Endothelial cell of umbilical vein (primary cell): ENCODE measurements around the gene CTF1. TPM values are rescaled to one million over a fixed set of nuclear protein-coding genes. Genes with fewer than 3 reads are reported as not detected.
A peak's percentile ranks its signal among the peaks of the same experiment; 100 is the strongest.

Experiments used
- BruUV-seq: library from RNA; stranded (reverse); fragments of 400-500 nt; replicated peaks from 2 replicates; lab custom pipeline; 2021; lab: Mats Ljungman, UMichigan
- CTCF ChIA-PET: fragments of 300-600, 350-600 bp; sonication (Branson Sonifier 250); formaldehyde crosslinking; loops from one replicate; lab custom pipeline; 2021; ENCODE audit warnings: antibody characterized with exemption, inconsistent platforms; lab: Charles Lee
- POLR2A ChIA-PET: fragments of 300-600, 350-600 bp; sonication (Branson Sonifier 250); formaldehyde crosslinking; loops from one replicate; lab custom pipeline; 2021; ENCODE audit warnings: antibody characterized with exemption, inconsistent platforms; lab: Charles Lee
- DNase-seq: peaks from one replicate; pipeline ENCODE4 v3.0.0-alpha.2; 2011; ENCODE audit warnings: low read depth, low spot score
- FAIRE-seq: peaks from 2 replicates; lab custom pipeline; 2011; peaks lifted over from hg19 to GRCh38; lab: Jason Lieb, UNC
- H2AFZ ChIP-seq: 2 replicates; pipeline ENCODE4 v1.6.0; 2012; ENCODE audit warnings: low read depth, low read length, control low read depth, inconsistent platforms
- H3K27ac ChIP-seq: 2 replicates; pipeline ENCODE4 v1.5.1; 2011; ENCODE audit warnings: low read depth, mild to moderate bottlenecking, control low read depth, low read length, moderate library complexity; ENCODE audit not compliant: insufficient read depth
- H3K27me3 ChIP-seq, 2 experiments: 2 replicates each; pipeline versions ENCODE4 v1.6.0 to v1.6.1; 2011; ENCODE audit warnings: low read length in 2 of 2, mixed read lengths in 1 of 2; ENCODE audit not compliant: control insufficient read depth in 2 of 2, insufficient read depth in 2 of 2
- H3K36me3 ChIP-seq, 2 experiments: 2 replicates in 1 of 2; 3 replicates in 1 of 2; pipeline ENCODE4 v1.5.1; 2011; ENCODE audit warnings: low read length in 2 of 2, mild to moderate bottlenecking in 1 of 2, moderate library complexity in 1 of 2; ENCODE audit not compliant: control insufficient read depth in 2 of 2, insufficient read depth in 2 of 2; ENCODE audit errors: extremely low read depth in 1 of 2
- H3K4me1 ChIP-seq: 3 replicates; pipeline ENCODE4 v1.5.1; 2011; ENCODE audit warnings: mild to moderate bottlenecking, low read length; ENCODE audit not compliant: control insufficient read depth, insufficient read depth; ENCODE audit errors: extremely low read depth
- H3K4me2 ChIP-seq: 2 replicates; pipeline ENCODE4 v1.6.1; 2011; ENCODE audit warnings: low read length, control low read depth, mixed read lengths; ENCODE audit not compliant: insufficient read depth
- H3K4me3 ChIP-seq, 3 experiments: fragments of 200-600 bp in 1 of 3; sonication (generic), shearing (Covaris generic) in 1 of 3; replicated peaks in 1 of 3; 2 replicates each; pipeline ENCODE4 v1.5.1; 2011 to 2016; ENCODE audit warnings: control low read depth in 3 of 3, low read length in 3 of 3, mild to moderate bottlenecking in 2 of 3, inconsistent platforms in 1 of 3, low read depth in 1 of 3, moderate library complexity in 1 of 3; ENCODE audit not compliant: insufficient read depth in 1 of 3
- H3K79me2 ChIP-seq: 2 replicates; pipeline ENCODE4 v1.6.0; 2012; ENCODE audit warnings: low read length, inconsistent platforms; ENCODE audit not compliant: control insufficient read depth, insufficient read depth
- H3K9ac ChIP-seq: replicated peaks from 2 replicates; pipeline ENCODE3; 2011; ENCODE audit warnings: low read length, control low read depth; ENCODE audit not compliant: insufficient read depth; ENCODE audit errors: extremely low read depth
- H3K9me1 ChIP-seq: replicated peaks from 3 replicates; pipeline ENCODE4 v1.6.0; 2011; ENCODE audit warnings: mild to moderate bottlenecking, low read length; ENCODE audit not compliant: control insufficient read depth, insufficient read depth; ENCODE audit errors: extremely low read depth
- H3K9me3 ChIP-seq: replicated peaks from 2 replicates; pipeline ENCODE4 v1.5.1; 2012; ENCODE audit warnings: low read length, inconsistent platforms; ENCODE audit not compliant: control insufficient read depth, insufficient read depth
- H4K20me1 ChIP-seq: replicated peaks from 2 replicates; pipeline ENCODE3; 2011; ENCODE audit warnings: mild to moderate bottlenecking, low read length; ENCODE audit not compliant: control insufficient read depth, insufficient read depth; ENCODE audit errors: extremely low read depth
- EZH2 ChIP-seq: IDR thresholded peaks from 2 replicates; pipeline ENCODE4 v1.6.1; 2012; ENCODE audit warnings: borderline replicate concordance, low read depth, mild to moderate bottlenecking, moderate library complexity, low read length, inconsistent platforms; ENCODE audit not compliant: severe bottlenecking
- FOS ChIP-seq: IDR thresholded peaks from 2 replicates; pipeline ENCODE4 v1.6.1; 2011; ENCODE audit warnings: mild to moderate bottlenecking, low read length, moderate library complexity, borderline replicate concordance; ENCODE audit not compliant: insufficient read depth
- GATA2 ChIP-seq: IDR thresholded peaks from 2 replicates; pipeline ENCODE4 v1.7.0; 2011; ENCODE audit warnings: low read depth, mild to moderate bottlenecking, moderate library complexity, mixed read lengths, low read length; ENCODE audit not compliant: insufficient read length, insufficient read depth
- JUN ChIP-seq: IDR thresholded peaks from 2 replicates; pipeline ENCODE4 v1.6.1; 2011; ENCODE audit warnings: borderline replicate concordance, low read depth; ENCODE audit not compliant: insufficient read length, insufficient read depth
- MAX ChIP-seq: IDR thresholded peaks from 2 replicates; pipeline ENCODE4 v1.6.1; 2011; ENCODE audit not compliant: insufficient read depth, insufficient read length
- MYC ChIP-seq: IDR thresholded peaks from one replicate; pipeline ENCODE4 v1.6.1; 2011; ENCODE audit warnings: mild to moderate bottlenecking, low read depth, low read length
- POLR2A ChIP-seq: IDR thresholded peaks from 2 replicates; pipeline ENCODE4 v1.6.1; 2012; ENCODE audit warnings: low read depth, mild to moderate bottlenecking, control low read depth, low read length
- POLR2AphosphoS5 ChIP-seq: IDR thresholded peaks from 2 replicates; pipeline ENCODE4 v1.6.1; 2012; ENCODE audit warnings: low read depth, mild to moderate bottlenecking, control low read depth, low read length, moderate library complexity; ENCODE audit not compliant: insufficient read depth
- dilution Hi-C: fragments of 300-500 bp; cut with MboI; formaldehyde crosslinking; loops from one replicate; pipeline ENCODE4 v1.15.0; 2019; ENCODE audit warnings: low sequenced_read_pairs; ENCODE audit not compliant: extremely low pct_ligation_motif_present
- intact Hi-C: fragments of 100-400 bp; cut with micrococcal nuclease; formaldehyde crosslinking; loops from one replicate; pipeline ENCODE4 v1.10.0; 2022
- polyA plus RNA-seq, 4 experiments: library from polyadenylated mRNA; depleted of rRNA in 3 of 4; stranded (reverse) in 3 of 4; unstranded in 1 of 4; fragments of >200 nt; gene quantifications; 2 replicates each; pipeline versions ENCODE4 v1.2.1 to v1.2.3, GENCODE V29; 2011 to 2012; ENCODE audit warnings: missing spikeins in 1 of 4
- total RNA-seq: library from RNA; stranded (reverse); gene quantifications from 2 replicates; pipeline ENCODE4 v1.2.3, GENCODE V29; 2021
- TF ChIP-seq, protein P1 (sequence below), 2 donors: IDR thresholded peaks; 1 replicate in 1 of 2; 2 replicates in 1 of 2; pipeline ENCODE4 v1.5.1; 2011; ENCODE audit warnings: low read length in 2 of 2, mild to moderate bottlenecking in 2 of 2, moderate library complexity in 2 of 2, control low read depth in 1 of 2, inconsistent platforms in 1 of 2, low read depth in 1 of 2; ENCODE audit not compliant: insufficient read depth in 1 of 2; ENCODE audit errors: extremely low read depth in 1 of 2

The CTF1 gene
- total and polyA plus RNA-seq, 2 donors (not counting 3 experiments of a cell fraction or from before 2014, with no cell fraction given), result 1.5 to 4.7 TPM

GRCh38 chr16:30951193-30951592 is 54.8 kb downstream of the CTF1 start:
- FAIRE-seq (no peak), DNase-seq (no peak)
- POLR2A ChIA-PET, result no interaction called here
- Histone ChIP-seq H2AFZ (no peak overlapping the region), H3K27ac (no peak overlapping the region), H3K9me3 (no peaks in the 10 kb centered on the region), H3K9ac (no peak overlapping the region), H3K79me2 (no peaks in the 10 kb centered on the region), H3K9me1 (no peaks in the 10 kb centered on the region), H3K4me3 (no peak overlapping the region), H4K20me1 (no peaks in the 10 kb centered on the region), H3K36me3 (peaks cover 0 to 3% of the 10 kb centered on the region in 2 experiments), H3K4me1 (peaks cover 18% of the 10 kb centered on the region), H3K27me3 (no peaks in the 10 kb centered on the region), H3K4me2 (no peak overlapping the region)
- CTCF ChIA-PET, result interaction anchor here (0.6 to 3.5 kb wide), 3 partner anchors 11 to 923 kb away, joined by 3 to 29 read pairs (median 3); partner anchors contain the start of gene ZNF267
- intact Hi-C loops, result no loop called here
- TF ChIP-seq EZH2, result no peak
- TF ChIP-seq MYC, result no peak
- TF ChIP-seq FOS, result no peak
- no peak for TF ChIP-seq GATA2
- no peak for TF ChIP-seq POLR2A
- no TSS peak for BruUV-seq
- dilution Hi-C loops, result no loop called here

DNA sequence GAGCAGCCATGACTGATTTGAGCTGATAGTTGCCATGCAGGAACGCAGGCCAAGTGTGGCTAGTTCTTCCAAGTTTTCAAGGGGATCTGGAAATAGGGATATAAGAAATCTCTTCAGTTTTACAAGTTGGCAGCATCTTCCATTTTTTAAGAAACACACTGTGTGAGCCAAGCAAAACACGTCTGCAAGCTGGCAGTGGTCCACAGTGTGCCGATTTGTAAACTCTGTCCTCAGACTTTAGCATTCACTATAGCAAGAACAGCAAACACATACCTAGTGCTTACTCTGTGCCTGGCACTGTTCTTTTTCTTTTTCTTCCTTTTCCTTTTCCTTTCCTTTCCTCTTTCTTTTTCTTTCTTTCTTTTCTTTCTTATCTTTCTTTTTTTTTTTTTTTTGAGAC is 55.3 kb downstream of the CTF1 start:
- Histone ChIP-seq H3K9me3 (no peaks in the 10 kb centered on the region), H2AFZ (no peak overlapping the region), H4K20me1 (no peaks in the 10 kb centered on the region), H3K36me3 (no peaks in the 10 kb centered on the region), H3K27ac (no peak overlapping the region), H3K79me2 (no peaks in the 10 kb centered on the region), H3K4me3 (no peak overlapping the region), H3K9me1 (no peaks in the 10 kb centered on the region), H3K4me1 (peaks cover 20% of the 10 kb centered on the region), H3K4me2 (no peak overlapping the region), H3K27me3 (no peaks in the 10 kb centered on the region), H3K9ac (no peak overlapping the region)
- dilution Hi-C loops (no loop called here), intact Hi-C loops (no loop called here)
- no peak for TF ChIP-seq MAX
- TF ChIP-seq JUN, result no peak
- TF ChIP-seq POLR2A, result no peak
- TF ChIP-seq POLR2AphosphoS5, result no peak
- TF ChIP-seq, protein P1, sequence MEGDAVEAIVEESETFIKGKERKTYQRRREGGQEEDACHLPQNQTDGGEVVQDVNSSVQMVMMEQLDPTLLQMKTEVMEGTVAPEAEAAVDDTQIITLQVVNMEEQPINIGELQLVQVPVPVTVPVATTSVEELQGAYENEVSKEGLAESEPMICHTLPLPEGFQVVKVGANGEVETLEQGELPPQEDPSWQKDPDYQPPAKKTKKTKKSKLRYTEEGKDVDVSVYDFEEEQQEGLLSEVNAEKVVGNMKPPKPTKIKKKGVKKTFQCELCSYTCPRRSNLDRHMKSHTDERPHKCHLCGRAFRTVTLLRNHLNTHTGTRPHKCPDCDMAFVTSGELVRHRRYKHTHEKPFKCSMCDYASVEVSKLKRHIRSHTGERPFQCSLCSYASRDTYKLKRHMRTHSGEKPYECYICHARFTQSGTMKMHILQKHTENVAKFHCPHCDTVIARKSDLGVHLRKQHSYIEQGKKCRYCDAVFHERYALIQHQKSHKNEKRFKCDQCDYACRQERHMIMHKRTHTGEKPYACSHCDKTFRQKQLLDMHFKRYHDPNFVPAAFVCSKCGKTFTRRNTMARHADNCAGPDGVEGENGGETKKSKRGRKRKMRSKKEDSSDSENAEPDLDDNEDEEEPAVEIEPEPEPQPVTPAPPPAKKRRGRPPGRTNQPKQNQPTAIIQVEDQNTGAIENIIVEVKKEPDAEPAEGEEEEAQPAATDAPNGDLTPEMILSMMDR (IDR thresholded peaks at IDR 0.05; ENCODE audit: extremely low read depth in 1 of 2, insufficient read depth in 1 of 2, low read depth in 1 of 2, low read length in 2 of 2), result no peak
- no peak for TF ChIP-seq EZH2
- TF ChIP-seq FOS, result no peak
- no peak for TF ChIP-seq GATA2
- TF ChIP-seq MYC, result no peak
- FAIRE-seq, result no peak
- BruUV-seq, result no TSS peak
- DNase-seq, result peak; percentile 67
- CTCF ChIA-PET, result interaction anchor here (0.6 to 3.5 kb wide), 2 partner anchors 917 to 922 kb away, joined by 3 to 29 read pairs; partner anchors contain the start of gene ZNF267
- POLR2A ChIA-PET, result no interaction called here
